DMS153 treated with DMSO at 0.1 percent for 48 hours (cell line): Measurements from ENCODE around the gene YTHDF1.
"Not testable (repeated sequence)": the region's sequence is repeated elsewhere in the genome, so short reads cannot be mapped to it uniquely, and the experiment has no call there.

Source experiments
- DNase-seq: peaks from one replicate; lab custom pipeline; 2025; ENCODE audit not compliant: unreplicated experiment; lab: John Stamatoyannopoulos, UW

YTHDF1 gene

GRCh38 chr20:63158845-63159244 lies 57.1 kb downstream of the YTHDF1 start:
- DNase-seq, result no peak

- no peak for DNase-seq
Observed at GRCh38 chr20:63158352-63158751, 57.6 kb downstream of the YTHDF1 start.

GRCh38 chr20:63157431-63157830 lies 58.5 kb downstream of the YTHDF1 start:
- DNase-seq, result not testable (repeated sequence)

- DNase-seq, result no peak
Observed at GRCh38 chr20:63156221-63156671, 59.7 kb downstream of the YTHDF1 start.

DNA sequence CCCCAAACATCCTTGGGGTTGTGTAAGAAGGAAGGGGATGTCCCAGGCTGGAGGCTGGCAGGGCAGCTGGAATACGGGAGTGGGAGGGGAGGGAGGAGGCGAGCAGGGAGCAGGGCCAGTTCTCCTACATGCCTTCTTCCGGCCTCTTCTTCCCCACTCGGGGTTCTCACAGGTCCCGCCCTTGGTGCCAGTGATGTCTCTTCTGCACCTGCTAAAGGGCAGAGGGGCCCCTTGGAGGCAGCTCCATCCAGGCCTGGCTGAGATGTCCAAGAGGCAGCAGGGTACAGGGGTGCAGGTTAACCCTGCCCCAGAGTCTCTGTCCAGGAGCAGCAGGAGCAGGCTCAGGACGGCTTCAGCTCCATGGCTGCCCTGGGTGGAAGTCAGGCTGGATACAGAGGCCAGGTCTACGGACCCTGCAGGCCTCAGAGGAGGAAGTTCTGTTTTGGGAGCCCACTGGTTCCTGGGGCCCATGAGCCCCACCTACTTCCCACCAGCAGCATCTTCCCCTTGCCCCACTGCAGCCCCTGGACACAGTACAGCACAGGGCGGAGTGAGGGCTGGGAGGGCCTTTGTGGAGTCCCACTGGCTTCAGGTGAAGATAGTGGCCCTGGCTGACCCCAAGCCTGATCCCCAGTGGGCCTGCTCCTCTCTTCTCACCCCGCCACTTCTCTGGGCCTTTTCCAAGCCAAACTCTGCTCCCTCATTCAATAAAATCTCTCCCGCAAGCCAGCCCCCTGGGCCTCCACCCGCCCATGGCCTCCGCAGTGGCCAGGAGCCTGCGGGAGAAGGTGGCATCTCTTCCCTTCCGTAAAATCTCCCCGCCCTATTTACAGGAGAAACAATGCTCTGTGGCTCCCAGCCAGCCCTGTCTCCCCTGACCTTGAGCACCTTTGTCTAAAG lies 60.4 kb downstream of the YTHDF1 start:
- no peak for DNase-seq

- no peak for DNase-seq
Observed at GRCh38 chr20:63154395-63154794, 61.5 kb downstream of the YTHDF1 start.

DNA sequence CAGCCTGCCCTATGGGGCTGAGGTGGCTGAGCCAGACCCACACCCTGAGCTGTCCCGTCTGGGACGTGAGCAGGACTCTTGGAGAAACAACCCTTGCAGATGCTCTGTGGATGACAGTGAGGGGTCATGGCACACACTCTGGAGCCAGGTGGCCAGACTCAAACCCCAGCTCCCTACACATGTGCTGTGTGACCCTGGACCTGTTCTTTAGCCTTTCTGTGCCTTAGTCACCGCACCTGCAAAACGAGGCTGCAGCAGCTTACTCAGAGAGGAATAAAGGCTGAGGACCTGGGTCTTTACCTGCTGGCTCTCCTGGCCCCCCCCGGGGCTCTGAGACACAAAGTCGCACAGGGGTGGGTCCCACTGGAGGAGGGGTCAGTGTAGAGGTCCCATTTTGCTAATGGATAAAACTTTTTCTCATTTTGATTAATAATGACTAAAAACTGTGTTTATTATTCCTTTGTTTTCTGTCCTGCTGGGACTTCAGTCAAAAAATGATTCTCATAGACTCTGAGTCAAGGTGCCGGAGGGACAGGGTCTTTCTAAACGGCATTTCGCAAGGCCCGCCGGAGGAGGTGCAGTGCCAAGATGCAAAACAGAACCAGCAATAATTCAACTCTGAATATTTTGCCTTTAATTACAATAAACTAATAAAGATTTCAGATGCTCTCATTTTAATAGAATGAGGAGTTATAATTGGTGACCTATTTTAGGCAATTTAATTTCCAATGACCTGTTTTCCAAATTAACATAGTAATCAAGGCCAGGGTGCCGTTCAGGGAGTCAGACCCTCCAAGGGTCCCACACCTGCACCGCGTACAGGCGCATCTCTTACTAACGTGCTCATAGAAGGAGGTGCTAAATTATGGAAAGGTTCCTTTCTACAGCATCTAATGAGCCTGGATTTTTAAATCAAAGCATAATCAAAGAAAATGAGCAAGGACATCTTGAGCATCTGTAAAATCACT lies 62.4 kb downstream of the YTHDF1 start:
- DNase-seq, result no peak

- no peak for DNase-seq
Observed at GRCh38 chr20:63152322-63153253, 63.3 kb downstream of the YTHDF1 start.

DNA sequence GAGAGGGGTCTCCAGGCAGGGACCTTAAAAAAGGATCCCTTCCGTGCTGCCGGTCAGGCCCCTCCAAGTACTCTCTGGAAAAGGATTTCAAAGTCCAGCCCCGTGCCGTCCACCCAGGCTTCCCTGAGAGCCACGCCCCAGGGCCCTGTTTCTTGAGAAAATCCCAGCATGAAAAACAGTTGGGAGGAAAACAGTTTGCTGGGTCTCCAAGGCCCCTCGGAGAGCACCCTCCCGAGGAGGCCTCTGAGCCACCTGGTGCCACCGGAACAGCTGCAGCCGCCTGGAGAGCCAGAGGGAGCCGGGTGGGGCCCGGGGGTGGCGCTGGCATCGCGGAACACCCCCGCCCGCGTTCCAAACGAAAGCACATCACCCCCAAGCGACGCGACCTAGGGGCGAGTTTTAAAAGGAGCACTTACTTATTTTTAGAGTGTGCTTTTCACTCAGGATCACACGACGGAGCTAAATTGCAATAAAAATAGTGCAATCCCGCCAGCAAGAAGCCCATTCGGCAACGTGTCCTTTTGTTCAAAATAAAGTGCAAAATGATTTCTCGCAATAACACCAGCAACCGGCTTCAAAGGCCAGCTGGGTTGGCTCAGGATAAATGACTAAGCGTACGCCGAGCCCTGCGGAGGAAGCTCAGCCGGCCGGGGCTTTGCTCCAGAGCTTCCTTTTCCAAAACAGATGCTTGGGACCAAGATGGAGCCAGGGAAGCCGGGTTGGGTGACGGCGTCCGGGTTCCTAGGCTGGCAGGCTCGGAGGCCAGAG lies 64.2 kb downstream of the YTHDF1 start:
- no peak for DNase-seq

DNA sequence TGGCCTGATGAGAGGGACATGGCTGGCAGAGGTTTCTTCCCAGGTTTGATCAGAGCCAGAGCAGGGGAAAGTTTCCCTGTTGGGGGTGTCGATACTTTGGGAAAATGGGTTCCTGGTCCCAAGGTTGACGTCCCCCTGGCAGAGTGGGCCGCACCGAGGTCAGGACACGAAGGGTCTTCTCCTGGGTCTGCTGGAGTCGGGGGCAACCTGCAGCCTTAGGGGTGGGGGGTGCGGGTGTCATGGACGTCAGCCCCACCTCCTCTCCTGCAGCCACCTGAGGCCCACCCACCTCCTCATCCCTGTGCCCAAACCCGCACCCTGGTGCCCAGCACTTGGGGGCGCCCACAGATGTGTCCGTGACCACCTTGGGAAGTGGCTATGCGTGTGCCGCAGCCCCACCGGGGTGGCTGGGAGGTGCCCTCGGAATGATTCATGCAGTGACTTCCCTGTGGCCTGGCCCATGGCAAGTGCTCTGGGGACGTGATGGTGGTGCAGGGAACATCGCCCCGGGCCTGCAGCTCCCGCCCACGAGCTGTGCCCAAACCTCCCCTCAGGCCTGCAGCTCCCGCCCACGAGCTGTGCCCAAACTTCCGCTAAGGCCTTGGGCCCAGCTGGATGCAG lies 64.9 kb downstream of the YTHDF1 start:
- DNase-seq, result no peak

DNA sequence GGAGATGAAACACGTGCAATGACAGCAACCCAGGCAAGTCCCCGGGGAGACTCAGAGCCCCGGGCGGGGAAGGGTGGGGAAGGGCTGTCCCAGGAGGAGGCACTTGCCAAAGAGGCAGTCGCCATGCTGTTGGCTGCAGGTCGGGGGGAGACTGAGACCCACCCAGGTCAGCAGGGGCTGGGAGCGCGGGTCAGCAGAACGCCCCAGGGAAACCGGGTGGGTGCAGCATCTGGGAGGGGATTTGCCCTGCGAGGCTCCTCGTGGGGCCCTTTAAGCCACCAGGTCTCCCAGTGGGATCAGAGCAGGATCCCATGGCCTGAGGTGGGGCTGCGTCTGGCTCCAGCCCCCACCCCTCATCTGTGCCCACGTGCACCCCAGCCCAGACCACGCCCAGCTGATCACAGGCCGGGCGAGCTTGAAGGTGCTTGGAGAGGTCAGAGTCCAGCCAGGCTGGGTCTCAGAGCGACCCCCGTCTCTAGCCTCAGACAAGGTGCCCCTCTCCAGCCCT lies 65.5 kb downstream of the YTHDF1 start:
- no peak for DNase-seq

GRCh38 chr20:63149531-63150192 lies 66.3 kb downstream of the YTHDF1 start:
- no peak for DNase-seq

GRCh38 chr20:63148696-63149095 lies 67.2 kb downstream of the YTHDF1 start:
- no peak for DNase-seq

DNA sequence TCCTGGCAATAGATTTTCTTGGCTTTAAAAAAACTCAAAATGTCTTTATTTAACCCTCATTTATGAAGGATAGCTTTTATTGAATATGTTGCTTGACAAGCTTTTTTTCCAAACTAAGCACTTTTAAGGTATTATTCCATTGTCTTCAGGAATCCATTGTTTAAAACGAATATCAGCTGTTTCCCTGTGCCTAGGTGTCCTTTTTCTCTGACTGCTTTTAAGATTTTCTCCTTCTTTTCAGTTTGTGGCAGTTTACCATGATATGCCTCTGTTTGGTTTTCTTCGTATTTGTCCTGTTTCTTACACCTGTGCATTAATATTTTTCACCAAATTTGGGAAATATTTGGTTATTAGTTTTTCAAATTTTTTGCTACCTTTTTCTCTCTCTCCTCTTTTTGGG lies 68.4 kb downstream of the YTHDF1 start:
- no peak for DNase-seq
